Keratinocyte (primary cell): ENCODE results near the gene DMD.

Experiments used
- EZH2 ChIP-seq: IDR thresholded peaks from one replicate; pipeline ENCODE4 v1.6.1; 2012; ENCODE audit warnings: inconsistent platforms, mild to moderate bottlenecking, low read length, moderate library complexity
- TF ChIP-seq, protein P1 (sequence below), 3 experiments: IDR thresholded peaks in 1 of 3; conservative IDR thresholded peaks in 1 of 3; optimal IDR thresholded peaks in 1 of 3; 2 replicates in 2 of 3; 3 replicates in 1 of 3; pipeline versions ENCODE3 to v1.5.1; 2011; ENCODE audit warnings: low read length in 3 of 3, mild to moderate bottlenecking in 3 of 3, moderate library complexity in 2 of 3, control low read depth in 1 of 3, inconsistent platforms in 1 of 3; ENCODE audit not compliant: insufficient read depth in 2 of 3; ENCODE audit errors: extremely low read depth in 1 of 3

DNA sequence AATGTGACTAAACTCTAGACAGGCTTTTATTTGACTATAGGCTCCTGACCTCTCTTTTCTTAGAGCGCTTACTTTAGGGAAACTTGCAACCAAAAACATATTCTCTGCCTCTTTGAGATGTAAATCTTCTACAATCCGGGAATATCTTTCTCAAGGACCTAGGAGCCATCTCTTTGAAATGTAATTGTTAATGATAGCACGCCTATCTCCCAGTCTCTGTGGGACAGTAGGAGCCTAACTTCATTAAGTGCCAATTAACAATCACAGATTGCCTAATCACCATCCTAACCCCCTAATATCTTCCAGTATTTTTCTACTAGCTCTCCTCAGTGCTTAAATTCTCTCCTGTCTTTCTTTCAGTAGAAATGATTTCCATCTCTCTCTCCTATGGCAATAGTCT lies 628.6 kb downstream of the DMD start:
- TF ChIP-seq, protein P1, sequence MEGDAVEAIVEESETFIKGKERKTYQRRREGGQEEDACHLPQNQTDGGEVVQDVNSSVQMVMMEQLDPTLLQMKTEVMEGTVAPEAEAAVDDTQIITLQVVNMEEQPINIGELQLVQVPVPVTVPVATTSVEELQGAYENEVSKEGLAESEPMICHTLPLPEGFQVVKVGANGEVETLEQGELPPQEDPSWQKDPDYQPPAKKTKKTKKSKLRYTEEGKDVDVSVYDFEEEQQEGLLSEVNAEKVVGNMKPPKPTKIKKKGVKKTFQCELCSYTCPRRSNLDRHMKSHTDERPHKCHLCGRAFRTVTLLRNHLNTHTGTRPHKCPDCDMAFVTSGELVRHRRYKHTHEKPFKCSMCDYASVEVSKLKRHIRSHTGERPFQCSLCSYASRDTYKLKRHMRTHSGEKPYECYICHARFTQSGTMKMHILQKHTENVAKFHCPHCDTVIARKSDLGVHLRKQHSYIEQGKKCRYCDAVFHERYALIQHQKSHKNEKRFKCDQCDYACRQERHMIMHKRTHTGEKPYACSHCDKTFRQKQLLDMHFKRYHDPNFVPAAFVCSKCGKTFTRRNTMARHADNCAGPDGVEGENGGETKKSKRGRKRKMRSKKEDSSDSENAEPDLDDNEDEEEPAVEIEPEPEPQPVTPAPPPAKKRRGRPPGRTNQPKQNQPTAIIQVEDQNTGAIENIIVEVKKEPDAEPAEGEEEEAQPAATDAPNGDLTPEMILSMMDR (optimal IDR thresholded peaks at IDR 0.05 in 1 of 3, IDR thresholded peaks at IDR 0.05 in 1 of 3, conservative IDR thresholded peaks at IDR 0.05 in 1 of 3; ENCODE audit: extremely low read depth in 1 of 3, insufficient read depth in 2 of 3, low read length in 3 of 3): no peak
- TF ChIP-seq EZH2: no peak
